HepG2 (cell line): ENCODE data around the gene MRPL43. TPM values are rescaled to one million over a fixed set of nuclear protein-coding genes. Genes with fewer than 3 reads are reported as not detected.

Experiments
- AHR ChIP-seq: IDR thresholded peaks from 2 replicates; pipeline ENCODE4 v1.6.1; 2018; ENCODE audit warnings: missing genetic modification reagents, missing compliant biosample characterization
- FOXK2 ChIP-seq: fragments of 450-650 bp; IDR thresholded peaks from 2 replicates; pipeline ENCODE4 v1.6.1; 2016
- ZNF646 ChIP-seq: sonication (generic); formaldehyde crosslinking; IDR thresholded peaks from 2 replicates; pipeline ENCODE4 v1.9.0; 2021; ENCODE audit warnings: mild to moderate bottlenecking, missing genetic modification reagents
- ZNF746 ChIP-seq: sonication (generic); formaldehyde crosslinking; IDR thresholded peaks from 2 replicates; pipeline ENCODE4 v1.8.0; 2022; ENCODE audit warnings: mild to moderate bottlenecking, missing genetic modification reagents
- ZNF839 ChIP-seq: sonication (generic); formaldehyde crosslinking; IDR thresholded peaks from 2 replicates; pipeline ENCODE4 v1.4.0; 2020; ENCODE audit warnings: missing genetic modification reagents, mild to moderate bottlenecking, borderline replicate concordance
- polyA plus RNA-seq, 8 experiments: library from polyadenylated mRNA; depleted of rRNA in 3 of 8; stranded (reverse) in 7 of 8; unstranded in 1 of 8; fragments of >200 nt; fragmentation: Illumina TruSeq in 4 of 8; extraction: Trizol in 4 of 8; gene quantifications; 2 replicates each; pipeline versions ENCODE4 v1.2.1 to v1.2.3, GENCODE V29; 2011 to 2016; ENCODE audit warnings: low read depth in 4 of 8, missing spikeins in 1 of 8, mixed read lengths in 1 of 8; ENCODE audit not compliant: insufficient read depth in 1 of 8
- total RNA-seq, 5 experiments: library from RNA; depleted of rRNA; stranded (reverse); fragments of >200 nt; fragmentation: Illumina TruSeq; extraction: Trizol; gene quantifications; 2 replicates each; pipeline ENCODE4 v1.2.3, GENCODE V29; 2016; ENCODE audit warnings: low read depth in 1 of 5
- TF ChIP-seq, protein P1 (sequence below), 2 experiments: IDR thresholded peaks; 2 replicates each; pipeline ENCODE4 v1.6.1; 2011 to 2012; ENCODE audit warnings: low read length in 2 of 2, borderline replicate concordance in 1 of 2, low read depth in 1 of 2, mild to moderate bottlenecking in 1 of 2, moderate library complexity in 1 of 2
- TF ChIP-seq, protein P2 (sequence below): sonication (generic); formaldehyde crosslinking; IDR thresholded peaks from 2 replicates; pipeline ENCODE4 v1.8.0; 2022; ENCODE audit warnings: mild to moderate bottlenecking, missing genetic modification reagents; ENCODE audit not compliant: insufficient replicate concordance
- TF ChIP-seq, protein P3 (sequence below): sonication (generic); formaldehyde crosslinking; IDR thresholded peaks from 2 replicates; pipeline ENCODE4 v1.5.0; 2020; ENCODE audit warnings: mild to moderate bottlenecking, missing genetic modification reagents
- TF ChIP-seq, protein P4 (sequence below): sonication (generic); formaldehyde crosslinking; IDR thresholded peaks from 2 replicates; pipeline ENCODE4 v1.4.0; 2020; ENCODE audit warnings: mild to moderate bottlenecking, missing genetic modification reagents

MRPL43 gene
- total and polyA plus RNA-seq, 2 of the 13 experiments (the other 11 are each of a cell fraction or from before 2014, with no cell fraction given), result 71.0 to 73.7 TPM

DNA sequence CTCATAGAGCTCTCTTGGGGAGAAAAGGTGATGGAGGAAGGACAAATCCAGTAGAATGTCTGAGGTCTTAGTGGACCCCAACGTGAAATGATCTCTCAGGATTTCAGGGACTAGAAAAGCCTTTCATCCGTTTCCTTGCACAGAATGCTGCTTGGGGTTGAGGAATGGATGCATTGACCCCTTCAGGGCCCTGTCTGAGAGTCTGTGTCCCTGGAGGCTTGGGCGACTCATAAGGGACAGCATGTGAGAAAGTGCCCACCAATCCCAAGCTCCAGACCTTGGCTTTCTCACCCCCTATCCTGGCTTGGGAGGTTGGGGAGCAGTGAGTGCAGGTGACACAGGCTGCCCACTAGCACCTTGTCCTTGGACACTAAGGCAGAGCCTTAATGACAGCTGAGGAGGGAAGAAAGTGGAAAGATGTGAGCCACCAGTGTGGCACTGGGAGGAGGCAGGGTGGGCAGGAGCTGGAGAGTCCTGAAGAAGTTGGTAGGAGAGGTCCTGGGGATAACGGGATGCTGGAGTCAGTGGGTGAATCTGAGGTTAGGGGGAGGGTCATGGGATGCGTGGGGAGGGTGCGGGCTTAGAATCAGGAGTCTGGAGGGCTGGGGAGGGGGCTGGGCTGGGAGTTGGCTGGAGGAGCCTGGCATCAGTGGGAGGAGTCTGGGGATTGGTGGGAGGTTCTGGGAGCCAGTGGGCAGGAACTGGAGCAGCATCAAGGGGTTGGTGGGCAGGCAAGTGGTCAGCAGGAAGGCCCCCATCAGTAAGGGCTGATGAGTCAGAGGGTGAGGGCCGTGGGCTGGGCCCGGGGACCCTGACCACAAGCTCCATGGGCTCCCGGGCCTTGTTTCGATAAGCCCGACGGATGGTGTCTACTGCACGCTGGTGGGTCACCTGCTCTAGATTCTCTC lies 20.9 kb upstream of the MRPL43 start (continued):
- TF ChIP-seq, protein P1, sequence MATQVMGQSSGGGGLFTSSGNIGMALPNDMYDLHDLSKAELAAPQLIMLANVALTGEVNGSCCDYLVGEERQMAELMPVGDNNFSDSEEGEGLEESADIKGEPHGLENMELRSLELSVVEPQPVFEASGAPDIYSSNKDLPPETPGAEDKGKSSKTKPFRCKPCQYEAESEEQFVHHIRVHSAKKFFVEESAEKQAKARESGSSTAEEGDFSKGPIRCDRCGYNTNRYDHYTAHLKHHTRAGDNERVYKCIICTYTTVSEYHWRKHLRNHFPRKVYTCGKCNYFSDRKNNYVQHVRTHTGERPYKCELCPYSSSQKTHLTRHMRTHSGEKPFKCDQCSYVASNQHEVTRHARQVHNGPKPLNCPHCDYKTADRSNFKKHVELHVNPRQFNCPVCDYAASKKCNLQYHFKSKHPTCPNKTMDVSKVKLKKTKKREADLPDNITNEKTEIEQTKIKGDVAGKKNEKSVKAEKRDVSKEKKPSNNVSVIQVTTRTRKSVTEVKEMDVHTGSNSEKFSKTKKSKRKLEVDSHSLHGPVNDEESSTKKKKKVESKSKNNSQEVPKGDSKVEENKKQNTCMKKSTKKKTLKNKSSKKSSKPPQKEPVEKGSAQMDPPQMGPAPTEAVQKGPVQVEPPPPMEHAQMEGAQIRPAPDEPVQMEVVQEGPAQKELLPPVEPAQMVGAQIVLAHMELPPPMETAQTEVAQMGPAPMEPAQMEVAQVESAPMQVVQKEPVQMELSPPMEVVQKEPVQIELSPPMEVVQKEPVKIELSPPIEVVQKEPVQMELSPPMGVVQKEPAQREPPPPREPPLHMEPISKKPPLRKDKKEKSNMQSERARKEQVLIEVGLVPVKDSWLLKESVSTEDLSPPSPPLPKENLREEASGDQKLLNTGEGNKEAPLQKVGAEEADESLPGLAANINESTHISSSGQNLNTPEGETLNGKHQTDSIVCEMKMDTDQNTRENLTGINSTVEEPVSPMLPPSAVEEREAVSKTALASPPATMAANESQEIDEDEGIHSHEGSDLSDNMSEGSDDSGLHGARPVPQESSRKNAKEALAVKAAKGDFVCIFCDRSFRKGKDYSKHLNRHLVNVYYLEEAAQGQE (IDR thresholded peaks at IDR 0.05; ENCODE audit: borderline replicate concordance in 1 of 2, low read depth in 1 of 2, low read length in 2 of 2), result no peak
- TF ChIP-seq, protein P2, sequence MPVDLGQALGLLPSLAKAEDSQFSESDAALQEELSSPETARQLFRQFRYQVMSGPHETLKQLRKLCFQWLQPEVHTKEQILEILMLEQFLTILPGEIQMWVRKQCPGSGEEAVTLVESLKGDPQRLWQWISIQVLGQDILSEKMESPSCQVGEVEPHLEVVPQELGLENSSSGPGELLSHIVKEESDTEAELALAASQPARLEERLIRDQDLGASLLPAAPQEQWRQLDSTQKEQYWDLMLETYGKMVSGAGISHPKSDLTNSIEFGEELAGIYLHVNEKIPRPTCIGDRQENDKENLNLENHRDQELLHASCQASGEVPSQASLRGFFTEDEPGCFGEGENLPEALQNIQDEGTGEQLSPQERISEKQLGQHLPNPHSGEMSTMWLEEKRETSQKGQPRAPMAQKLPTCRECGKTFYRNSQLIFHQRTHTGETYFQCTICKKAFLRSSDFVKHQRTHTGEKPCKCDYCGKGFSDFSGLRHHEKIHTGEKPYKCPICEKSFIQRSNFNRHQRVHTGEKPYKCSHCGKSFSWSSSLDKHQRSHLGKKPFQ (CRISPR knock-in tag), result no peak
- TF ChIP-seq ZNF839 (CRISPR knock-in tag) (no peak), FOXK2 (no peak), ZNF746 (CRISPR knock-in tag) (no peak), AHR (CRISPR knock-in tag) (no peak), ZNF646 (no peak)
- TF ChIP-seq, protein P3, sequence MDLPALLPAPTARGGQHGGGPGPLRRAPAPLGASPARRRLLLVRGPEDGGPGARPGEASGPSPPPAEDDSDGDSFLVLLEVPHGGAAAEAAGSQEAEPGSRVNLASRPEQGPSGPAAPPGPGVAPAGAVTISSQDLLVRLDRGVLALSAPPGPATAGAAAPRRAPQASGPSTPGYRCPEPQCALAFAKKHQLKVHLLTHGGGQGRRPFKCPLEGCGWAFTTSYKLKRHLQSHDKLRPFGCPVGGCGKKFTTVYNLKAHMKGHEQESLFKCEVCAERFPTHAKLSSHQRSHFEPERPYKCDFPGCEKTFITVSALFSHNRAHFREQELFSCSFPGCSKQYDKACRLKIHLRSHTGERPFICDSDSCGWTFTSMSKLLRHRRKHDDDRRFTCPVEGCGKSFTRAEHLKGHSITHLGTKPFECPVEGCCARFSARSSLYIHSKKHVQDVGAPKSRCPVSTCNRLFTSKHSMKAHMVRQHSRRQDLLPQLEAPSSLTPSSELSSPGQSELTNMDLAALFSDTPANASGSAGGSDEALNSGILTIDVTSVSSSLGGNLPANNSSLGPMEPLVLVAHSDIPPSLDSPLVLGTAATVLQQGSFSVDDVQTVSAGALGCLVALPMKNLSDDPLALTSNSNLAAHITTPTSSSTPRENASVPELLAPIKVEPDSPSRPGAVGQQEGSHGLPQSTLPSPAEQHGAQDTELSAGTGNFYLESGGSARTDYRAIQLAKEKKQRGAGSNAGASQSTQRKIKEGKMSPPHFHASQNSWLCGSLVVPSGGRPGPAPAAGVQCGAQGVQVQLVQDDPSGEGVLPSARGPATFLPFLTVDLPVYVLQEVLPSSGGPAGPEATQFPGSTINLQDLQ (CRISPR knock-in tag), result no peak
- TF ChIP-seq, protein P4, sequence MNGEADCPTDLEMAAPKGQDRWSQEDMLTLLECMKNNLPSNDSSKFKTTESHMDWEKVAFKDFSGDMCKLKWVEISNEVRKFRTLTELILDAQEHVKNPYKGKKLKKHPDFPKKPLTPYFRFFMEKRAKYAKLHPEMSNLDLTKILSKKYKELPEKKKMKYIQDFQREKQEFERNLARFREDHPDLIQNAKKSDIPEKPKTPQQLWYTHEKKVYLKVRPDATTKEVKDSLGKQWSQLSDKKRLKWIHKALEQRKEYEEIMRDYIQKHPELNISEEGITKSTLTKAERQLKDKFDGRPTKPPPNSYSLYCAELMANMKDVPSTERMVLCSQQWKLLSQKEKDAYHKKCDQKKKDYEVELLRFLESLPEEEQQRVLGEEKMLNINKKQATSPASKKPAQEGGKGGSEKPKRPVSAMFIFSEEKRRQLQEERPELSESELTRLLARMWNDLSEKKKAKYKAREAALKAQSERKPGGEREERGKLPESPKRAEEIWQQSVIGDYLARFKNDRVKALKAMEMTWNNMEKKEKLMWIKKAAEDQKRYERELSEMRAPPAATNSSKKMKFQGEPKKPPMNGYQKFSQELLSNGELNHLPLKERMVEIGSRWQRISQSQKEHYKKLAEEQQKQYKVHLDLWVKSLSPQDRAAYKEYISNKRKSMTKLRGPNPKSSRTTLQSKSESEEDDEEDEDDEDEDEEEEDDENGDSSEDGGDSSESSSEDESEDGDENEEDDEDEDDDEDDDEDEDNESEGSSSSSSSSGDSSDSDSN, result no peak
